Measurements from ENCODE around the gene BIN1.

Gene BIN1

DNA sequence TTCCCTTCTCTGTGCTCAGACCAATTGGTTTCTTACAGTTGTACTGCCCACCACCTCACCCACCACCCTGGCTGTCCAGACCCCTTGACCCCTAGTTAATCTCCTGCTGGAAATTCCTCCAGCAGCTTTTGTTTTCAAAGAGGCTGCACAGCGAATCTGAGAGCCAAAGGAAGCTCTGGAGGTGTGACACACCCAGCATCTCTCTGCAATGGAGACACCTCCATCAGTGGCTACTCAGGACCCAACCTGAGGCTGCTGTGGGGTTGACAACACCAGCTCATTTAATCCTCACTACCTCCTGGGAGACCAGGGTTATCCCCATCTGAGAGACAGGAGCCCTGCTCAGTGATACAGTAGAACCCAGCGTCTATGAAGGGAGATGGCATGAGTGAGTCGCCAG is 86.4 kb downstream of the BIN1 start:
- DNase-seq (ENCODE audit: low read depth) = no peak

DNA sequence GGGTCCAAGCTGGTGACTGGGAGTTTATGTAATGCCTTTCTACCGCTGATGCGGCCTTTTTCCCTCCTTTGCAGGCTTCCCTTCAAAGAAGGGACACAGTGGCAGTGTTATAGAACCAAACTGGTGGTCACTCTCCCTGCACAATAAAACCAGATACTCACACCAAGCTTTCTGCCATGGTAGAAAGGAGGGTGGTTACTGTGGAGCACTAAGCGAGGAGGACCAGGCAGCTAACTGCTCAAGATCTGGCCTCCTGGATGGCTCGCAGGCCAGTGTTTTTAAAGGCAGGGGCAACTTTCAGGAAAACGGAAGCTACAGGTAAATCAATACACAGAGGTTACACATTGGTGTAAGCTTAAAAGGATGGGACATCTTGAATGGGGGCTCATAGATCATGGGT is 89.4 kb downstream of the BIN1 start:
- no peak for DNase-seq (ENCODE audit: low read depth)

DNA sequence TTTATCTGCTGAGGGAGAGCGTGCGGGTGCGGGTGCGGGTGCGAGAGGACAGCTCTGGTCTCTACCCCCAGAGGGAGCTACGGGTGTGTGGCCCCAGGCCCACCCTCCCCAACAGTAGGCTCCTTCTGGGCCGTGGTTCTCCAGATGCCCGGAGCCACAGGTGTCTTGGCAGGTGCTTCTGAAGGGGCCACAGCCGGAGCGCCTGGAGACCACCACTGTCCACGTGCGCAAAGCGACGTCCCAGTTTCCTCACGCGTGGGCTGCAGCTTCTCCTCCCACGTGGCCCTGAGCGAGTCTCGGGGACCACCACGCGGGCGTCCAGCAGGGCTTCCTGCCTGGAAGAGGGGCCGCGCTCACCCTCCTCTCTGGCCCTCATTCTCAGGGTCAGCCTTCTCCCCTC is 90.6 kb downstream of the BIN1 start:
- DNase-seq (ENCODE audit: low read depth) = no peak

DNA sequence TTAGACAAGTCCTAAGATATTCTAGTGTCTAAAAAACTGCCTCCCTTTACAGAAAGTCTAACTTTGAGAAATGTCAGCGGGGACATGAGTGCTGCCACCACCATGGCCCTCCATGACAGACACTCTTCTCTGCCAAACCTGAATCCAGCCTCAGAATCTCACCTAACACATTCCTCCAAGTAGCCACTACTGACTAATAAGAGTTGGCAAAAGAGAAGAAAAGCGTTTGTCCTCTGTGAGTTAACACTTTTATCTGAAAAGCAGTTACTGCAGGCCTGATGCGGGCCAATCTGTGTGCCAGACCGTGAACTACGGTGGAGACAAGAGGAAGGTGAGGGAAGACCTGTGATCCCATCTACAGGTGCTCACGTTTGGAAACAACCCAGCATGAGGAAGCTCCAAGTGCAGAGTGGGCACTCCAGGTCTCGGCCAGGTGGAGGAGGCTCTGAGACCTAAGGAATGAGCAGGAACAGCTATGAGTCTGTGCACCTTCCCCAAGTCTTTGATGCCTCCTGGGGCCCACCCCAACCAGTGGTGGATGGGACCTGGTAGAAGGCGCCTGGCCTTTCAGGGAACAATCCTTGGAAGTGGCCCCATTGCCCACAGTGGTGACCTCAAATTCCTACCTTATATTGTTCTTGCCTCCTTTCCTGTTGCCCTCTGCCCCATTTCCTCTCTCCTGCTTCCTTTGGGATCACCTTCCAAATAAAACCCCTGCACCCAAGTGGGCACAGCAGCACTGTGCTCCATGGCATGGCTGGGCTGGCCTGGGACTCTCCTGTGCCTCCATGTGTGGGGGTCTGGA is 91.6 kb downstream of the BIN1 start:
- no peak for DNase-seq (ENCODE audit: low read depth)

DNA sequence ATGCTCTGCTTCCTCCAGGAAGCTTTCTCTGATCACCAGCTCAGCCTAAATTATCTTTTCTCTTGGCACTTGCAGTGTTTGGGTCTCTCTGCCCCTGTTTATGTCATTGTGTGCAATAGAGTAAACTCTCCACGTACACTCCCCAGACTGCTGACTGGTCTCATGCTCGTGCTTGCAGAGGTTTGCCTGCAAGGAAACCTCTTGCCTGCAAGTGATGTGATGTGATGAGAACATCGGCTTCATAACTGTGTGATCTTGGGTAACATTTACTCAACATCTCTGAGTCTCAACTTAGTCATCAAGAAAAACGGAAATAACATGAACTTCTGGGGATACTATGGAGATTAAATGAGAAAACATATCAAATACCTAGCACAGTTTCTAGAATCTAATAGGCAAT is 92.3 kb downstream of the BIN1 start:
- DNase-seq (ENCODE audit: low read depth) = peak; percentile 73

DNA sequence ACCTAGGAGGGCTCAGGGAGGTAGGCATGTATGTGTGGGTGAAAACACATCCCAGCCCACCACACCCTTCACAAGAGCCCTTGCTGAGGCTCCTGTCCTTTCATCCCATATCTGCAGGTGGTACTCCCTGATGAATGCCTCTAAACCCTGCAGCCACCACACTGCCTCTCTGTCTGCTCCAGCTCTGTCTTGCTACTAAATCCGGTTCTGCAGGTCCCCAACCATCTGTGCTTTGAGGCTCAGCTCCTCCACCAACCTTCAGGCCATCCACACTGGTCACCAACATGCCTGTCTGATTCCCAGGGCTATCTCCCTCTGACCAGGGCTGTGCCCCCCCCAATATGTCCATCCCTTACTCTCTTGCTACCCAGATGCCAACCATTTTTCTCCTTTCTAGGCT is 92.7 kb downstream of the BIN1 start:
- DNase-seq (ENCODE audit: low read depth) = no peak

DNA sequence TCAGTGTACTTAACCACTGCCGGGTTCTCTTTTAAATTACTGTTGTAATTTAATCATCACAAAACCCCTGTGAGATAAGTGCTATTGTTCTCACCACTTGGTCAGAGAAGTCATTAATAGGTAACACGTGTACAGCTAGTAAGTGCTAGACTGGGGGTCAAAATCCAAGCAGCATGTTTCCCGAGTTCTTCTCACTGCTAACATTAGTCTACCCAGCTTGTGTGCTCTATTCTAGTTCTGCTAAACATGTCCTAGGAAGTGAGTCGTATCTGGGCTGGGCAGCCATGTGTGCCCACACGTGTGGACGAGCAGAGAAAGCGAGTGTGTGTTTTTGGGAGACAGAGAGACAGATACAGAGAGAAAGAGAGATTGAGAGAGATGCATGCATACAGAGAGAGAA is 94.1 kb downstream of the BIN1 start:
- no peak for DNase-seq (ENCODE audit: low read depth)

DNA sequence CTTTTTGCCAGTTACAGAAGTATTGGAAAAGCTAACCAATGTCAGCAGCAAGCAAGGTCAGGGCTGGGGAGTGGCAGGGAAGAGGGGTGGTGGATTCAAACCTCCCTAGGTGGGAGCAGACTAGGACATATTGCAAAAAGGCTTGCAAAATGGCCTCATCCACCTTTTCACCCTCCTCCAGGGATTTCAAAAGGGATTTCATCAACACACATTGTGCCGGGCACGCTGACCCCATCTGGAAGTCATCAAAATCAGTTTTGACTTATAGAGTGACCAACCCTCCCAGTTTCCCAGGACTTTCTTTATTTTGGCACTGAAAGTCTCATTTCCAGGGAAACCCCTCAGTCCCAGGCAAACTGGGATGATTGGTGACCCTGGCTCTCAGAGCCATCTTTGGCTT is 94.7 kb downstream of the BIN1 start:
- peak; percentile 31 for DNase-seq (ENCODE audit: low read depth)

DNA sequence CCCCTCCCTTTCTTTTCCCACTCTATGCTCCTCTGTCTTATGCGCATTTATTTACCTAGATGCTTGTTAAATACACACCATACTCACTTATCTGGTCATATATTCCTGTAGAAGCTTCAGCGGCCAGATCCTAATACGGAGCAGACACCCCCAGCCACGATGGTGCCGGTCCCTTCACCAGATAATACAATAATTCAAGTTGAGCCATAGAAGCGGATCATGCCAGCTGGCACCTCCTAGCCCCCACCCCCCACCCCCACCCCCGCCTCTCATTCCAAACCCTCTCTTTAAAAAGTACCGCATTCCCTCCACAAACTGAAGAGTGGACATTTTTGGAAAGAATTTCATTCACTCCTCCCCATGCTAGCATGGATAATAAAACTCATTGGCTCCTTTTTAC is 95.2 kb downstream of the BIN1 start:
- DNase-seq (ENCODE audit: low read depth) = no peak

DNA sequence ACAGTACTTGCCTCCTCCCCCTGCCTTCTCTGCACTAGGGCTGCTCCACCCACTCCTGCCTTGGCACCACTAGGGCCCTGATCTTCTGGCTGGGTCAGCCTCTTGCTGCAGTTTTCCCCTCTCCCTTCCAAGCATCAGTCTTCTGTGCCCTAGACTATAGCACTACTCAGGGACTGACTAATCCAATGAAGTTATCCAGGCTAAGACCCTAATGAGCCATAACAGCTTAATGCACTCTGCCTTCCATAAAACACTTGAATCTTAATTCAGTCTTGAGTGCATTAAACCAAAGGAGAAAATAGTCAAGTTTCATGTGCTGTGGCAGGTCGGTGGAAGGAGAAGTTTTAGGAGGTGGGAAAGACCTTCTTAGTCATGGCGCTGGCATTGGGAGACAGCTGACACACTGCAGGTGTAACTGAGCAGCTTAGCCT is 95.7 kb downstream of the BIN1 start:
- DNase-seq (ENCODE audit: low read depth) = no peak

DNA sequence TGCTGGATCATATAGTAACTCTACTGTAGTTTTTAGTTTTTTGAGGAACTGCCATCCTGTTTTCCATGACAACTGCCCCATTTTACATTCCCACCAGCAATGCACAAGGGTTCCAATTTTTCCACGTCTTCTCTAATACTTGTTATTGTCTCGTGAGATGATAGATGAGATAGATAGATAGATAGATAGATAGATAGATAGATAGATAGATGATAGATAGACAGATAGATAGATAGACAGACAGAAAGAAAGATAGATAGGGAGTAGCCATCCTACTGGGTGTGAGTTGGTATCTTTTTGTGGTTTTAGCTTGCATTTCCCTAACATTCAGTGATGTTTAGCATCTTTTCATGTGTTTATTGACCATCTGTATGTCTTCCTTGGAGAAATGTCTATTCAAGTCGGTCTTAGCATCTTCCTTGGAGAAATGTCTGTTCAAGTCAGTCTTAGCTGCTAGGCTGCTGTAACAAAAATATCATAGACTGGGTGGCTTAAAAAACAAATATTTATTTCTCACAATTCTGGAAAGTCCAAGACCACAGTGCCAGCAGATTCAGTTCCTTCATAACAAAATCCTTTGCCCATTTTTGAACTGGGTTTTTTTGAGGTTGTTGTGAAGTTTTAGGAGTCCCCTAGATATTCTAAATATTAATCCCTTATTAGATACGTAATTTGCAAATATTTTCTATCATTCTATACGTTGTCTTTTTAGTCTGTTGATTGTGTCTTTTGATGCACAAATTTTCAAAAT is 98.5 kb downstream of the BIN1 start:
- DNase-seq (ENCODE audit: low read depth) = no peak

DNA sequence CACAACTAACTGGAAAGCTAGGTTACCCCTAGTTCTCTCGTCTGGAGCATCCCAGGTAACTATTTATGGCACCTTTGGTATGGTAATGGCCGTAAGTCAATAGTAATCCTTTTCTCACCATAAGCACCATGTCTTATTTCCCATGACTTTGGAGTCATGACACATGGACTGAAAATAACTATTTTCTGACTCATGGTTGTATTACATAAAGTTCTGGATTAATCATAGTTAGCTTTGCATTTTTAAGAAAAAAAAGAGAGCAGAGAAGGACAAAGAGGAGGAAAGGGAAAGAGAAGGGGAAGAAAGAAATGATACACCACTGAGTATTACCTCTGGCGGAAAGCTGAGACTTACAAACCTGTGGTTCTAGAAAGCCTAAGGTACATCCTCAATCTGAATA is 99.3 kb downstream of the BIN1 start:
- no peak for DNase-seq (ENCODE audit: low read depth)

DNA sequence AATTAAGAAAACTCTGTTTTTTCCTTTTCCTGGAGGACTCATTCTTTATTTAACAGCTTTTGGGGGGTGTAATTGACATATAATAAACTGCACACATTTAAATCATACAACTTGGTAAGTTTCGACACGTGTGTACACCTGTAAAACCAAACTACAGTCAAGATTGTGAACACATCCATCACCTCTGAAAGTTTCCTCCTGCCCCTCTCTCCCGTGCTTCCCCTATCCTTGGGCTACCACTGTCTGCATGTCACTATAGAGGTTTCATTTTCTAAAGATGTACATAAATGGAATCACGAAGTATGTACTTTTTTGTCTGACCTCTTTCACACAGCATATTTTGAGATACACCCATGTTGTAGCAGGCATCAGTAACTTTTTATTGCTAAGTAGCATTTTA is 100.0 kb downstream of the BIN1 start:
- DNase-seq (ENCODE audit: low read depth) = no peak

DNA sequence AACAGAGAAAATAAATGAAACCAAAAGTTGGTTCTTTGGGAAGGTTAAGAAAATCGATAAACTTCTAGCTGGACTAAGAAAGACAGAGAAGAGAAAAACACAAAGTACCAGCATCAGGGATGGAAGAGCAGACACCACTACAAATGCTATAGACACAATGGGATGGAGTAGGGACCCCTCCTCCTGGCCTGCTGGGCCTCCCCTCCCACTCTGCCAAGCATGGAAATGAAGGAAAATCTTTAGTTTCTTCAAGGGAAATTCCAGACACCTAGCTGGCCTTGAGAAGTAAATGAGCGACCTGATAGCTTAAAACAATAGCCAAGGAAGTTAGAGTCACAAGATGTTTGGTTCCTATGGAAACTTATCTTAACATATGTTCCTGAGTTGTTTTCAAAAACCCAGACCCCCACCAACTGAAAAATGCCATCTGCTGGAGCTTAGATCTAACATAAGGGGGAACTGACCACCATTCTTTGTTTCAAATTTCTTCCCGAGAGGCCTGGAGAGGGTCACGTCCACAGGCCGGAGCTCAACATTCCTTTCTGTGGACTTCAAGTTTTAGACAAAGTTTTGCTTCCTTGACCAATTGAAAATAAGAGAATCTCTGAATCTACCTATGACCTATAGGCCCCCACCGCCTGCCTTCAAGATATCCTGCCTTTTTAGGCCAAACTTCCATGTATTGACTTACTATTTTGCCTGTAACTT is 101.9 kb downstream of the BIN1 start:
- DNase-seq (ENCODE audit: low read depth) = no peak

DNA sequence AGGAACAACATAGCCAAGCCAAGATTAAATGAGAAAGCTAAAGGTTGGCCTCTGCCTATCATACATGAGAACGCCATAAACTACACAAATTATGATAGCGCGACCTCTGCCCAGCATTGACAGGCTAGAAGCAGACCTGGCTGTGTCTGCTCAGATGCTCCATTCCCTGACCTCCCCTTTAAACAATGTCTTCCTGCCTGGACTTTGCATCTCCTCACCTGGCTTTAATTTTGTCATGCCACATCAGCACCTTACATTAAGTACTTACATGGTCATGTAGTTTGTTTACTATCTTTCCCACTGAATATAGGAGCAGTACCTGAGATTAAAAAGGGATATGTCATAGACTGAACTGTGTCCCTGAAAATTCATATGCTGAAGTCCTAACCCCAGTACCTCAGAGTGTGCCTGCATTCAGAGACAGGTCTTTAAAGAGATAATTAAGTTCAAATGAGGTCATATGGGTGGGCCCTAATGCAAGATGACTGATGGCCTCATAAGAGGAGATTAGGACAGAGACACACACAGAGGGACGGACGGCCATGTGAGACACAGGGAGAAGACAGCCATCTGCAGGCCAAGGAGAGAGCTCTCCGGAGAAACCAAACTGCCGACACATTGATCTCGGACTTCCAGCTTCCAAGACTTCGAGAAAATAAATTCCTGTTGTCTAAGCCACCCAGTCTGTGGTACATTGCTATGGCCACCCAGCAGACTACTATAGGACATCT is 103.7 kb downstream of the BIN1 start:
- no peak for DNase-seq (ENCODE audit: low read depth)

DNA sequence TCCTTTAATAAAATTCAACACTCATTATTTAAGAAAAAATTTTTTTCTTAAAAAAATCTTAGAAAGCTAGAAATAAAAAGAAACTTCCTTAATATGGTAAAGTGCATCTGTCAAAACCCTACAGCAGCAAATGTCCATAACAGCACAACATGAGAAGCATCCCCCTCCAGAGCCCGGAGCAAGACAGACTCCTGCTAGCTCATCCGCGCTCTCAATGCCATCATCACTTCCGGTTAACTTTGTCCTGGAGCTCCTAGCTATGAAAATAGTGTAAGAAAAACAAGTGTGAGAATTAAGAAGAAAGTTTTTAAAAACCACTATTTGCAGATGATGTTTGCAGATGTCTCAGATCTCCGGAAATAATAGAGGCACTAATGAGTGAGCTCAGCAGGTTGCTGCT is 105.2 kb downstream of the BIN1 start:
- DNase-seq (ENCODE audit: low read depth) = no peak

DNA sequence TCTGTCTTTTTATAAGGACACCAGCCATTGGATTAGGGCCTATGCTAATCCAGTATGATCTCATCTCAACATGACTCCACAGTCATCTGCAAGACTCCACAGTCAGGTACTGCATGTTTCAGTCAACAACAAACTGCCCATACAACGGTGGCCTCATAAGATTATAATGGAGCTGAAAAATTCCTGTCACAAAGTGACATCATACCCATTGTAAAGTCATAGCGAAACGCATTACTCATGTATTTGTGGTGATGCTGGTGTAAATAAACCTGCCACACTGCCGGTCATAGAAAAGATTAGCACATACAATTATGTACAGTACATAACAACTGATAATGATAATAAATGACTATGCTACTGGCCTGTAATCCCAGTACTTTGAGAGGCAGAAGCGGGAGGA is 106.0 kb downstream of the BIN1 start:
- no peak for DNase-seq (ENCODE audit: low read depth)

DNA sequence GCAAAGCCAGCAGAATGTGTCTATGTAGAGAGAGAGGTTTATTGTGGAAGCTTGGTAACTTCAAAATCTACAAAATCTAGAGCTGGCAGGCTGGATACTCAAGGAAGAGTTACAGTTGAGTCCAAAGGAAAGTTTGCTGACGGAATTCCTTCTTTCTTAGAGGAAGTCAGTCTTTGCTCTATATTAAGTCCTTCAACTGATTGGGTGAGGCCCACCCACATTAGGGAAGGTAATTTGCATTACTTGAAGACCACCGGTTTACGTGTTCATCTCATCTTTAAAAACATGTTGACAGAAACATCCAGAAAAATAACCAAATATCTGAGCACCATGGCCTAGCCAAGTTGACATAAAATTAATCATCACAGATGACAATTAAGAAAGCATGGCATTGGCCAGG is 106.8 kb downstream of the BIN1 start:
- no peak for DNase-seq (ENCODE audit: low read depth)

DNA sequence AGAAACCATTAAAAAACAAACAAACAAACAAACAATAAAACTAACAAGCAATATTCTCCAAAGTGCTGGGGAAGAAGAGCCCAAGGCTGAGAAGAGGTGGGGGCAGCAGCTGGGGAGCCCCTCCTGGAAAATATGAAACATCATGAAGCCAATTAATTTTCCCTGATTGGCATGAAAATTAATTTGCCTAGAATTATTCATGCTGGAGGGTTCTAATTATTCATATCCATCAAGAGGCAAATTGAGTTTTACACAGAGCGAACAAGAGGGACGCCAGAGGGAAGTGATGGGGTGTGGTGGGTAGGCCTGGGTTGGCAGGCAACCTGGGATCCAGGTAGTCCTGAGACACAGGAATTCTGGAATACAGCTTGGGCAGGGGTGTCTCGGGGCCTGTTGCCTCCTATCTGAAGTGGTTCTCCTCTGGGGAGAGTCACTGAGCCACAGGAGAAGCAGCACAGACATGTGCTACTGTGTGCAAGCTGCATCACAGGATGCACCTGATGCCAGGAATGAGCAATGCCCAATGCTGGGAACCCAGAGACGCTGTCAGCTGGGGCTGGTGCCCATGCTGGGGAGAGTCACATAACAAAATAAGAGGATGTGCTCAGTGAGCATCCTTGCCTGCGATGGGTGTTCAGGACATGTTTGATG is 107.7 kb downstream of the BIN1 start:
- no peak for DNase-seq (ENCODE audit: low read depth)

DNA sequence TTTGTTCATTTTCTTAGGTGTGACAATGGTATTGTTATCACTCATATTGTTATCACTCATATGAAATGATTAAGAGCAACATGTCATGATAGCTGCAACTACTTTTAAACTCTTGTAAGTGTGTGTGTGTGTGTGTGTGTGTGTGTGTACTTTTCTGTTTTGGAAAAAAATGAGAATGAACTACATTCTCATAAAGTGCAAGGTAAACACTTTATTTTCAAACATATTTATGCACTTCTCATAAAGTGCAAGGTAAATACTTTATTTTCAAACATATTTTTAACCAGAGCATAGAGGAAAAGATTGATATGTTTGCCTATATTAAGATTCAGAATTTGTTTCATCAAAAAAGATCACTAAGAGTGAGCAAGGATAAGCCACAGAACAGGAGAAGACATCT is 108.5 kb downstream of the BIN1 start:
- DNase-seq (ENCODE audit: low read depth) = no peak
